ENCODE data around the gene ARHGAP12. TPM values are rescaled to one million over a fixed set of nuclear protein-coding genes. Genes with fewer than 3 reads are reported as not detected.

The ARHGAP12 gene
- total RNA-seq, 2 donors from 2014 or later, result 26.3 to 37.2 TPM

DNA sequence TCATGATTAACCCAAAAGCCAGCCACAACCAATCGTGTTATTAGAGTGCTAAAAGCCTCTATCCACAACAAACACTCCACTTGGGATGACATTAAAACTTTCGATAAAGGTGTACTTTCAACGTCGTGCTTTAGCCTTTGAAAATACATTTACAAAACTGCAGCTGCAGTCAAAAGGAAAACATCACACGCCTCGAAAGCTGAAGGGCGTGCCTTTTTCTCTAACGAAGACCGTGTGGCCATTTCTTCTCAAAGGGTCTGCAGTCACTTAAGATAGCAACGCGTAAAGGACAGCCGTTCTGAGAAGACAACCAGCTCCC, 1.1 kb downstream of the ARHGAP12 start:
- ATAC-seq (ENCODE audit: insufficient number of reproducible peaks, low FRiP score, low read depth) (no peak), DNase-seq (ENCODE audit: low spot score) (no peak)
- Histone ChIP-seq H3K27ac (peak overlapping the region; percentile 91 to 95), H3K36me3 (no peaks in the 10 kb centered on the region), H3K4me1 (ENCODE audit: control insufficient read depth in 1 of 2, low read depth in 2 of 2) (peaks cover 20 to 25% of the 10 kb centered on the region in 2 donors), H3K9me3 (no peaks in the 10 kb centered on the region), H3K4me3 (peak overlapping the region; percentile 86), H3K27me3 (replicated peaks; ENCODE audit: insufficient read depth) (no peaks in the 10 kb centered on the region)
- TF ChIP-seq, protein P1, sequence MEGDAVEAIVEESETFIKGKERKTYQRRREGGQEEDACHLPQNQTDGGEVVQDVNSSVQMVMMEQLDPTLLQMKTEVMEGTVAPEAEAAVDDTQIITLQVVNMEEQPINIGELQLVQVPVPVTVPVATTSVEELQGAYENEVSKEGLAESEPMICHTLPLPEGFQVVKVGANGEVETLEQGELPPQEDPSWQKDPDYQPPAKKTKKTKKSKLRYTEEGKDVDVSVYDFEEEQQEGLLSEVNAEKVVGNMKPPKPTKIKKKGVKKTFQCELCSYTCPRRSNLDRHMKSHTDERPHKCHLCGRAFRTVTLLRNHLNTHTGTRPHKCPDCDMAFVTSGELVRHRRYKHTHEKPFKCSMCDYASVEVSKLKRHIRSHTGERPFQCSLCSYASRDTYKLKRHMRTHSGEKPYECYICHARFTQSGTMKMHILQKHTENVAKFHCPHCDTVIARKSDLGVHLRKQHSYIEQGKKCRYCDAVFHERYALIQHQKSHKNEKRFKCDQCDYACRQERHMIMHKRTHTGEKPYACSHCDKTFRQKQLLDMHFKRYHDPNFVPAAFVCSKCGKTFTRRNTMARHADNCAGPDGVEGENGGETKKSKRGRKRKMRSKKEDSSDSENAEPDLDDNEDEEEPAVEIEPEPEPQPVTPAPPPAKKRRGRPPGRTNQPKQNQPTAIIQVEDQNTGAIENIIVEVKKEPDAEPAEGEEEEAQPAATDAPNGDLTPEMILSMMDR (IDR thresholded peaks at IDR 0.05), result no peak

DNA sequence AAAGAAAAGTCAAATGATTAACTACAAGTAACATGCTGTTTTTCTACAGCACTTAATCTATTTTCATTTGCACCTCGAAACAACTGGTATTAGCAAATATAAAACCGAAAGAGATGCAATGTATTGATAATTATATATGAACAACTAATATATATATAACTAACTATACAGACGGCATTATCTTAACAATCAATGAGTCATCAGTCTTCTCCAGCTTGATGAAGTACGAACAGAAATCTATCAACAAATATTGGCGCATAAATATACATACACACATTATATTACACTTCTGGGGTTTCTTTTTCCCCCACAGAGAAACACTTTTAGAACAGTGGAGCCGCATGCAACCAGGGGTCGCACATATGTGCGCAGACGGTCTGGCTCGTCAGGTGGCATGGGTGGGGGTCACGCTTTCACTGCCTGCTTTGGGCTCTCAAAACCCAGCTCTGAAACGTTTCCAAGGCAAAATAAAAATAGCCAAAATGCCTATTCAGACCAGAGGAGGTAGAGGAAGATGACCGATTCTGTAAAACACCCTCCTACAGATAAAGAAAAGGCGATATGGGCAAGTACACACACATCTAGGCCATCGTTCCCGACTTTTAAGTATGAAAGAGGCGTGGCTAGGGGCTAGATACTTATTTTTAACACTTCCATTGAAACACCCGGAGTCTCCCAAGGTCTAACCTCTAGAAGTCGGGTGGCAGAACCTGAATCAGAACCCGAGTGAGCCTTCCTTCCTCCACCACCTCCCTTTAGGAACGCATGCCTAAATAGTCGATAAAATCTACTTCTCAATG, 1.7 kb downstream of the ARHGAP12 start:
- Histone ChIP-seq H3K4me3 (peak overlapping the region; percentile 86), H3K36me3 (no peaks in the 10 kb centered on the region), H3K27me3 (replicated peaks; ENCODE audit: insufficient read depth) (no peaks in the 10 kb centered on the region), H3K4me1 (ENCODE audit: control insufficient read depth in 1 of 2, low read depth in 2 of 2) (peaks cover 20 to 25% of the 10 kb centered on the region in 2 donors), H3K9me3 (no peaks in the 10 kb centered on the region), H3K27ac (peak overlapping the region; percentile 91 to 95)
- ATAC-seq (ENCODE audit: insufficient number of reproducible peaks, low FRiP score, low read depth) (no peak), DNase-seq (ENCODE audit: low spot score) (no peak)
- TF ChIP-seq, protein P1 (IDR thresholded peaks at IDR 0.05), result no peak

DNA sequence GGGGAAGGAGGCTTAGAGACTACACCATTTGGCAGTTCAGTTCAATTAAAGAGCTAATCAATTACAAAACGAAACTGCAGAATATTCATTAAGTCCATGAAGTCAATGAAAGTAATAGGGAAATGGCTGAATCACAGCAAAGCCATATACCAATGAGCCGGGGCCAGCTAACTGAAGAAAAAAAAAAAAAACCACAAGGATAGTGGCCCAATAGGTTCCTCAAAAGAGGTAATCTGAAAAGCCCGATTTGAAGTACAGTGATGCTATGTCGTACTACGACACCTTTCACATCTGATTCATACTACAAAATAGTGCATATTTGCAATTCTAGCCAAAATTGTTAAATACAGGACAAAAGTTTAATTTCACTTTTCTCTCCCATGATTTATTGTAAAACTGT, 2.5 kb downstream of the ARHGAP12 start:
- DNase-seq (ENCODE audit: low spot score), result no peak
- no peak overlapping the region for H3K27ac ChIP-seq
- TF ChIP-seq, protein P1 (IDR thresholded peaks at IDR 0.05), result no peak
- peak overlapping the region; percentile 86 for H3K4me3 ChIP-seq
- no peak for ATAC-seq (ENCODE audit: insufficient number of reproducible peaks, low FRiP score, low read depth)
- H3K9me3 ChIP-seq, result no peaks in the 10 kb centered on the region
- no peaks in the 10 kb centered on the region for H3K27me3 ChIP-seq (replicated peaks; ENCODE audit: insufficient read depth)
- H3K36me3 ChIP-seq, result no peaks in the 10 kb centered on the region
- peaks cover 20 to 33% of the 10 kb centered on the region in 2 donors for H3K4me1 ChIP-seq (ENCODE audit: control insufficient read depth in 1 of 2, low read depth in 2 of 2)

DNA sequence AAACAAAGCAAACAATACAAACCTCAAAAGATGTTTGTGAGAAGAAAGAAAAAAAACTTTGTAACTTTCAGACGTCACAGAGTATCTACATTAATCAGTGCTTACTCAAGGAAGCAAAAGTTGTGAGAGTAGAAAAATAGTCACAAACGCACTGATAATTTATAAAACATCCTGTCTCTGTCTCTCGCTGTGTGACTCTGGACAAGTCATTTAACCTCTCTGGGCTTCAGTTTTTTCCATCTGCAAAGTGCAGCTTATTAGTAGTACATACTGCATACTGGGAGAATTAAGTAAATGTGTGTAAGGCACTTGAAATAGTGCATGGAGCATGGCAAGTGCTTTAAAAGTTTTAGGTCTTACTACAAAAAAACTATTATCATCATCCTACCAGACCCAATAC, 3.8 kb downstream of the ARHGAP12 start:
- Histone ChIP-seq H3K4me3 (no peak overlapping the region), H3K27me3 (replicated peaks; ENCODE audit: insufficient read depth) (no peaks in the 10 kb centered on the region), H3K36me3 (no peaks in the 10 kb centered on the region), H3K27ac (no peak overlapping the region), H3K4me1 (ENCODE audit: control insufficient read depth in 1 of 2, low read depth in 2 of 2) (peaks cover 14 to 39% of the 10 kb centered on the region in 2 donors), H3K9me3 (no peaks in the 10 kb centered on the region)
- TF ChIP-seq, protein P1 (IDR thresholded peaks at IDR 0.05), result no peak
- no peak for DNase-seq (ENCODE audit: low spot score)
- ATAC-seq (ENCODE audit: insufficient number of reproducible peaks, low FRiP score, low read depth), result no peak

DNA sequence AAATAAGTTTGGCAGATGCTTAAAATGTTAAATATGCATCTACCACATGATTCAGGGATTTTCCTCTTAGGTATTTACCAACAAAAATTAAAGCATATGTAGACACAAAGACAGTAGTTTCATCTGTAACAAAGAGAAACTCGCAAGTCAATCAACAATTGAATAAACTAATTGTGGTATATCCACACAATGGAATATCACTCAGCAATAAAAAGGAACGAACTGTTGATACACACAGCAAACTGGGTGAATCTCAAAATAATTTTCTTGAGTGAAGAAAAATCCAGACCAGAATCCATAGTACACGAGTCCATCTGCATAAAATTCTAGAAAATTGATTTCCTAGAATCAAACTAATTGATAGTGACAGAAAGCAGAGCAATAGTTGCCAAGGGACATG, 5.2 kb downstream of the ARHGAP12 start:
- Histone ChIP-seq H3K4me1 (ENCODE audit: control insufficient read depth in 1 of 2, low read depth in 2 of 2) (peaks cover 14 to 39% of the 10 kb centered on the region in 2 donors), H3K36me3 (no peaks in the 10 kb centered on the region), H3K27me3 (replicated peaks; ENCODE audit: insufficient read depth) (no peaks in the 10 kb centered on the region), H3K4me3 (no peak overlapping the region), H3K9me3 (no peaks in the 10 kb centered on the region), H3K27ac (no peak overlapping the region)
- no peak for ATAC-seq (ENCODE audit: insufficient number of reproducible peaks, low FRiP score, low read depth)
- TF ChIP-seq, protein P1 (IDR thresholded peaks at IDR 0.05), result no peak
- DNase-seq (ENCODE audit: low spot score), result no peak
